ENCODE data around the gene ACADS.
"Not testable (repeated sequence)": the region's sequence is repeated elsewhere in the genome, so short reads cannot be mapped to it uniquely, and the experiment has no call there.

The ACADS gene

DNA sequence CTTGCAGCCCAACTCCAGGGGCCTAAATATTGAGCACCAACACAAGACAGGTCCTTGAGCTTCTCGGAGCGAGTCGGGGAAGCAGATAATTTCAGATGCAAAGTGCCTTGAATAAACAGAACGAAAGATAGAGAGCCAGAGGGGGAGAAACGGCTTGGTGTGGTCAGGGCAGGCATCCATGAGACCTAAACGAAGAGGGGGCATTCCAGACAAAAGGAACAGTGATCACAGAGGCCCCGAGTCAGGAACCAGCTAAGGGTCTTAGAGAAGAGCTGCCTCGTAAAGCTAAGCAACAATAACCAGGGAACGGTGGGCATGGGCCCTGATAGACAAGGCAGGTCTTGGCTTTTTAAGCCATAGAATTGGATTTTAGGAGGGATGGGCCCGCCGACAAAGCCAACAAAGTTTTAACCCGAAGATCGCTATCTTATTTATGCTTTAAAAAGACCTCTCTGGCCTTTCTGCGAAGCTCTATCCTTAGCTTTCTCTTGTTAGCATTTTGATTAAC is 421 bp upstream of the ACADS start:
- H3K4me1 Mint-ChIP-seq (ENCODE audit: low read depth): peaks cover 14% of the 10 kb centered on the region
- peak overlapping the region; percentile 49 for H3K27ac Mint-ChIP-seq
- no peak for DNase-seq (ENCODE audit: low spot score)
- H3K36me3 Mint-ChIP-seq (ENCODE audit: low read depth): peaks cover 29% of the 10 kb centered on the region
- H3K9me3 Mint-ChIP-seq: no peaks in the 10 kb centered on the region
- no peaks in the 10 kb centered on the region for H3K27me3 Mint-ChIP-seq (ENCODE audit: low read depth)
- H3K4me3 Mint-ChIP-seq: peak overlapping the region; percentile 91

DNA sequence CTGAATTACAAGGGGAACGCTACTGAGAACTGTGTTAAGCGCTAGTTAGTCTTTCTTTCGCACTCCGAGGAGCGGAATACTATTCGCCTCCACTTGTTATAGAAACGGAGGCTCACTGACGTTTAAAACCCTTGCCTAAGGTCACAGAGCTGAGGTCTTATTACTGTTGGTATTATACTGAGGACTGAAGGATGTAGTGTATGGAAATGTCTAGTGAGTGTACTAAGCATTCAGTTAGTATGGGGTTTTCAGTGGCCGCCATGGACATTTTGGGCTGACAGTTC is 826 bp downstream of the ACADS start:
- H3K27ac Mint-ChIP-seq: no peak overlapping the region
- H3K9me3 Mint-ChIP-seq: no peaks in the 10 kb centered on the region
- H3K4me1 Mint-ChIP-seq (ENCODE audit: low read depth): peaks cover 14% of the 10 kb centered on the region
- H3K36me3 Mint-ChIP-seq (ENCODE audit: low read depth): peaks cover 26% of the 10 kb centered on the region
- H3K27me3 Mint-ChIP-seq (ENCODE audit: low read depth): no peaks in the 10 kb centered on the region
- no peak for DNase-seq (ENCODE audit: low spot score)
- peak overlapping the region; percentile 91 for H3K4me3 Mint-ChIP-seq

DNA sequence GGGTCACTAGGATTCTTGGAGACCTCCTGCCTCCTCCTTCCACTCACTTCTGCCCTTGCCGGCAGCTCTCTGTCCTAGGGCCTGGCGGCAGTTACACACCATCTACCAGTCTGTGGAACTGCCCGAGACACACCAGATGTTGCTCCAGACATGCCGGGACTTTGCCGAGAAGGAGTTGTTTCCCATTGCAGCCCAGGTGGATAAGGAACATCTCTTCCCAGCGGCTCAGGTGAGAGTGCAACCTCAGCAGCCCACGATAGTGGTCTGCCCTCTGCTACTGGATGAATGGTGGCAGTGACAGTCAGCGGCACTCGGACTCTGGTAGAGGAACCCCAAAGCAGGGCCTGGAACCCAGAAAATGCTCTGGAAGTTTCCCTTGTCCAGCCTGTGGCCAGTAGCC is 1.3 kb downstream of the ACADS start:
- no peak for DNase-seq (ENCODE audit: low spot score)
- peaks cover 14% of the 10 kb centered on the region for H3K4me1 Mint-ChIP-seq (ENCODE audit: low read depth)
- H3K4me3 Mint-ChIP-seq: peak overlapping the region; percentile 91
- H3K36me3 Mint-ChIP-seq (ENCODE audit: low read depth): peaks cover 26% of the 10 kb centered on the region
- no peaks in the 10 kb centered on the region for H3K27me3 Mint-ChIP-seq (ENCODE audit: low read depth)
- H3K9me3 Mint-ChIP-seq: no peaks in the 10 kb centered on the region
- H3K27ac Mint-ChIP-seq: no peak overlapping the region

DNA sequence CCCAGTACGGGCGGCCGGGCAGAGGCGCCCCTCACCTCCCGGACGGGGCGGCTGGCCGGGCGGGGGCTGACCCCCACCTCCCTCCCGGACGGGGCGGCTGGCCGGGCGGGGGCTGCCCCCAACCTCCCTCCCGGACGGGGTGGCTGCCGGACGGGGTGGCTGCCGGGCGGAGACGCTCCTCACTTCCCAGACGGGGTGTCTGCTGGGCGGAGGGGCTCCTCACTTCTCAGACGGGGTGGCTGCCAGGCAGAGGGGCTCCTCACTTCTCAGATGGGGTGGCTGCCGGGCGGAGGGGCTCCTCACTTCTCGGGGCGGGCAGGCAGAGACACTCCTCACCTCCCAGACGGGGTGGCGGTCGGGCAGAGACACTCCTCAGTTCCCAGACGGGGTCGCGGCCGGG is 6.6 kb downstream of the ACADS start:
- not testable (repeated sequence) for H3K4me3 Mint-ChIP-seq; H3K9me3 Mint-ChIP-seq; H3K27me3 Mint-ChIP-seq (ENCODE audit: low read depth); DNase-seq (ENCODE audit: low spot score); H3K4me1 Mint-ChIP-seq (ENCODE audit: low read depth); H3K27ac Mint-ChIP-seq
- H3K36me3 Mint-ChIP-seq (ENCODE audit: low read depth): peaks cover 18% of the 10 kb centered on the region

DNA sequence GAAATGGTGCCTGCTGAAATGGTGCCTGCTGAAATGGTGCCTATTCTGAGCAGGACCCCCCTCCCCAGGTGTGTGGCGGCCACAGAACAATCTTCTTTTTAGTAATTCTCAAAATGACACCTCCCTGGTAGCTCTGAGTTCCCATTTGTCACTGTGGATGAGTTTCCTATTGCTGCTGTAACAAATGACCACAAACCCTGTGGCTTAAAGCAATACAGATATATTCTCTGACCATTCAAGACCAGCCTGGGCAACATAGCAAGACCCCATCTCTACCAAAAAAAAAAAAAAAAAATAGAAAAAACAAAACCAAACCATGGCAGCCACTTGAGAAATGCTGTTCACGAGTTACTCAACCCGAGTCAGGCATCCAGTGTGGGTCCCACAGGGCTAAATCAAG is 7.9 kb downstream of the ACADS start:
- Mint-ChIP-seq H3K27ac (no peak overlapping the region), H3K4me1 (ENCODE audit: low read depth) (peaks cover 2% of the 10 kb centered on the region)
- no peak for DNase-seq (ENCODE audit: low spot score)

DNA sequence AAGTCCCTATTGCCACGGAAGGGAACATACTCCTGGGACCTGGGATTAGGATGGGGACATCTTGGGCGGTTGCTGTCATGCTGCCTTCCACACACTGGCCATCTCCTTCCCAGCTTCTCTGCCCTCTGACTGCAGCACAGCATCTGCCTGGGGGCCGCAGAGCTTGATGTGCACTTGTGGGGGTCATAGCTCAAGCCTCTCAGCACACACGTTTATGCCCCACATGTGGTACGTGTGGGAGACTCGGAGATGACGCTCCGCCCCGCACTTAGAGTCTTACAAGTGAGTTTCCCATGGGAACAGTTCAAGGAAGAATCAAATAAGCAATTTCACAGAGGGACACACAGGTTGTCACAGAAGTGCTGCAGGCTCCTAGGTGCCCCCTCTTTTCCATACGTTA is 8.6 kb downstream of the ACADS start:
- Mint-ChIP-seq H3K27ac (no peak overlapping the region), H3K27me3 (ENCODE audit: low read depth) (no peaks in the 10 kb centered on the region), H3K9me3 (no peaks in the 10 kb centered on the region), H3K4me1 (ENCODE audit: low read depth) (peaks cover 2% of the 10 kb centered on the region), H3K4me3 (no peak overlapping the region), H3K36me3 (ENCODE audit: low read depth) (peaks cover 16% of the 10 kb centered on the region)
- no peak for DNase-seq (ENCODE audit: low spot score)

More for the DNA sequence above, 7.9 kb downstream of the ACADS start:
- Mint-ChIP-seq H3K36me3 (ENCODE audit: low read depth) (peaks cover 16% of the 10 kb centered on the region), H3K9me3 (no peaks in the 10 kb centered on the region), H3K4me3 (no peak overlapping the region), H3K27me3 (ENCODE audit: low read depth) (no peaks in the 10 kb centered on the region)

DNA sequence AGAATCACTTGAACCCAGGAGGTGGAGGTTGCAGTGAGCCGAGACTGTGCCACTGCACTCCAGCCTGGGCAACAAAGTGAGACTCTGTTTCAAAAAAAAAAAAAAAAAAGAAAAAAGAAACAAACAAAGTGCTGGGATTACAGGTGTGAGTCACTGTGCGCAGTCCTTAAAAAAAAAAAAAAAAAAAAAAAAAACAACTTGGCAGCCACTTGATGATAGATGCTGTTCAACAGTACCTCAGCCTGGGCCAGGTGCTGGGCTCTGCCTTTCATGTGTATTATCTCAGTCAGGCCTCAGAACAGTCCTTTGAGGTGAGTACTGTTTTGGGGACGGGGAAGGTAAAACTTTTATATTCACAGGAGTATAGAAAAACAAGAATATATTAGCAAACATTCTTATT is 9.6 kb downstream of the ACADS start:
- Mint-ChIP-seq H3K27ac (no peak overlapping the region), H3K27me3 (ENCODE audit: low read depth) (no peaks in the 10 kb centered on the region), H3K9me3 (no peaks in the 10 kb centered on the region), H3K4me1 (ENCODE audit: low read depth) (no peaks in the 10 kb centered on the region), H3K36me3 (ENCODE audit: low read depth) (peaks cover 9% of the 10 kb centered on the region), H3K4me3 (no peak overlapping the region)
- DNase-seq (ENCODE audit: low spot score): no peak

DNA sequence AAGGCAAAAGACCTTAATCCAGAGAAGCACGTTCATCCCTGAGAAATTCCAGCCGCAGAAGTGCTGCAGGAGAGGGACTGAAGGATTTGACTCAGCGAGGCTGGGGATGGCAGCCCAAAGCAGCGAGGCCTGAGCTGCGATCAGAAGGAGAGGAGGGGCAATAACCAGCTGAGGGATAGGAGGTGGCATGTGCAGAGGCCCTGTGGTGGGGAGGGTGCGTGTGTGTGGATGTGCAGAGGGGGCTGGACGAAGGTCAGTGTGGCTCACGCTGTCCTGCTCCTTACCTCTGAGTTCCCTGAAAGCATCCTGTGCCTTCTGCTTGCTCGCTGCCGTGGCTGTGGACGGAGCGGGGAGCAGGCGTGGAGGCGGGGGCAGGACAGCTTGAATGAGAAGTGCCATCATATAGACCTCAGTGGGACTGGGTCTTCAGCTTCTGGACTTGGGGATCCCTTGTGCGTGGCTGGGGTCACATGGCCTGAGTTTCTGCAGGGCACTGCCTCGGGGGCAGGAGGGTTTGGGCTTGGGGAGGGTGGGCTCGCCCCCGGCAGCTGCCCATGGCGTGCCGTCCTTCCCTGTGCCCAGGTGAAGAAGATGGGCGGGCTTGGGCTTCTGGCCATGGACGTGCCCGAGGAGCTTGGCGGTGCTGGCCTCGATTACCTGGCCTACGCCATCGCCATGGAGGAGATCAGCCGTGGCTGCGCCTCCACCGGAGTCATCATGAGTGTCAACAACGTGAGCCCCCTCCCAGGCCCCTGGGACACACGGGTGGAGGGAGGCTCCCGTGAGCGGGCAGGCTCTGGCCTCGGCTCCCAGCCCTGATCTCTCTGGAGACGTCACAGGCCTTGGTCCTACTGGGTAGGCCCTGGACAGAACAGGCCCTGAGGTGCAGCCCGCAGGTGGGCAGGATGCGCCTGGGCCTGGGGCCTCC is 11.0 kb downstream of the ACADS start:
- H3K36me3 Mint-ChIP-seq (ENCODE audit: low read depth): peaks cover 4% of the 10 kb centered on the region
- H3K9me3 Mint-ChIP-seq: no peaks in the 10 kb centered on the region
- H3K4me3 Mint-ChIP-seq: no peak overlapping the region
- H3K27me3 Mint-ChIP-seq (ENCODE audit: low read depth): no peaks in the 10 kb centered on the region
- no peak overlapping the region for H3K27ac Mint-ChIP-seq
- DNase-seq (ENCODE audit: low spot score): no peak
- H3K4me1 Mint-ChIP-seq (ENCODE audit: low read depth): no peaks in the 10 kb centered on the region

DNA sequence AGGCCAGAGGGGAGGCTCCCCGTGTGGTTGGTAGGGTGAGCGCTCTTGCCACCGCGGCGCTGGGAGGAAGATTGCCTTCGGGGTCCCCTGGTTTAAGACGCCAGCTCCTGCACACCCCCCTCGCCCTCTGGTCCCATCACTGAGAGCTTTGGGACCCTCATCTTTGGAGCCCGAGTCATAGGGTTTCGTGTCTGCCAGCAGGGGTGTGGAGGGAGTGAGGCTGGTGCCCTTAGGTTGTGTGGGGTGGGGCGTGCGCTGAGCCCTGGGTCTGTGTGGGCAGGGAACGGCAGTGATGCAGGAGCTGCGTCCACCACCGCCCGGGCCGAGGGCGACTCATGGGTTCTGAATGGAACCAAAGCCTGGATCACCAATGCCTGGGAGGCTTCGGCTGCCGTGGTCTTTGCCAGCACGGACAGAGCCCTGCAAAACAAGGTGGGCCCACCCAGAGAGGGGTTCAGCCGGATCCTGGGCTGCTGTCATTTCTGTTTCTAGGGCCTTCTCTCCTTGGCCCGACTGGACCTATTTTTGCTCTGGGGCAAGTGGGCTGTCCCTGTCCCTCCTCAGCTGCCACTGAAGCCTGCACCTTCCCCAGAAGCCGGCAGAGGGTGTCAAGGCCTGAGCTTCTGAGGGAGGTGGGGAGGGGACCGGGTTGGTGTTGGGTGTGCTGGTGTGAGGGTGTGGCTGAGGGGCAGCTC is 12.1 kb downstream of the ACADS start:
- Mint-ChIP-seq H3K4me3 (no peak overlapping the region), H3K36me3 (ENCODE audit: low read depth) (peaks cover 4% of the 10 kb centered on the region), H3K4me1 (ENCODE audit: low read depth) (no peaks in the 10 kb centered on the region), H3K27me3 (ENCODE audit: low read depth) (no peaks in the 10 kb centered on the region), H3K9me3 (no peaks in the 10 kb centered on the region), H3K27ac (no peak overlapping the region)
- no peak for DNase-seq (ENCODE audit: low spot score)

DNA sequence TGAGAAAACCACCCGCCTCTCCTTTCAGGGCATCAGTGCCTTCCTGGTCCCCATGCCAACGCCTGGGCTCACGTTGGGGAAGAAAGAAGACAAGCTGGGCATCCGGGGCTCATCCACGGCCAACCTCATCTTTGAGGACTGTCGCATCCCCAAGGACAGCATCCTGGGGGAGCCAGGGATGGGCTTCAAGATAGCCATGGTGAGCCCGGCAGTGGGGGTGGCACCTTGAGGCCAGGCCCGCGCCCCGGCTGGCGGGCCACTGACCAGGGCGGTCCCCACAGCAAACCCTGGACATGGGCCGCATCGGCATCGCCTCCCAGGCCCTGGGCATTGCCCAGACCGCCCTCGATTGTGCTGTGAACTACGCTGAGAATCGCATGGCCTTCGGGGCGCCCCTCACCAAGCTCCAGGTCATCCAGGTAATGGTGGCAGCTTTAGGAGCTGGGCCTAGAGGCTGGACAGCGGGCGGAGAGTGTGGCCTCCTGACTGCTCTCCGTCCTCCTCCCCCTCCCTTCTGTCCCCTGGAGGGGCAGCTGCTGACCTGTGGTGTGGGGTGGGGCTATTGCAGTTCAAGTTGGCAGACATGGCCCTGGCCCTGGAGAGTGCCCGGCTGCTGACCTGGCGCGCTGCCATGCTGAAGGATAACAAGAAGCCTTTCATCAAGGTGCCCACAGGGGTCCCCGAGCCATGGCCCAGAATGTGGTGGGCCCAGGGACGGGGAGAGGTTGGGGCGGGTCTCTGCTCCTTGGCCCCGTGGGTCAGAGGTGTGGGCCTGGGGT is 12.8 kb downstream of the ACADS start:
- no peak for DNase-seq (ENCODE audit: low spot score)
- Mint-ChIP-seq H3K27me3 (ENCODE audit: low read depth) (no peaks in the 10 kb centered on the region), H3K27ac (no peak overlapping the region), H3K4me1 (ENCODE audit: low read depth) (no peaks in the 10 kb centered on the region), H3K36me3 (ENCODE audit: low read depth) (peaks cover 4% of the 10 kb centered on the region), H3K9me3 (no peaks in the 10 kb centered on the region), H3K4me3 (no peak overlapping the region)

DNA sequence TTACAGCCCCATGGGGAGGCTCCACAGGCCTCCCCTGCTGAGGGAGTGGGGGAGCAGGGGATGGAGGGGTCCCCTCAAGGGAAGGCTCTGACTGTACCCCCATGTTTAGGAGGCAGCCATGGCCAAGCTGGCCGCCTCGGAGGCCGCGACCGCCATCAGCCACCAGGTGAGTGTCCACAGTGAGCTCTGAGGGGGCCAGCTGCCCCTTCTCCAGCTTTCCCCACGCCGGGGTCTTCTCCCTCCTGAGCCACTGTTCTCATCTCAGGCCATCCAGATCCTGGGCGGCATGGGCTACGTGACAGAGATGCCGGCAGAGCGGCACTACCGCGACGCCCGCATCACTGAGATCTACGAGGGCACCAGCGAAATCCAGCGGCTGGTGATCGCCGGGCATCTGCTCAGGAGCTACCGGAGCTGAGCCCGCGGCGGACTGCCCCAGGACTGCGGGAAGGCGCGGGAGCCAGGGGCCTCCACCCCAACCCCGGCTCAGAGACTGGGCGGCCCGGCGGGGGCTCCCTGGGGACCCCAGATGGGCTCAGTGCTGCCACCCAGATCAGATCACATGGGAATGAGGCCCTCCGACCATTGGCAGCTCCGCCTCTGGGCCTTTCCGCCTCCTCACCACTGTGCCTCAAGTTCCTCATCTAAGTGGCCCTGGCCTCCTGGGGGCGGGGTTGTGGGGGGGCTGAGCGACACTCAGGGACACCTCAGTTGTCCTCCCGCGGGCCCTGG is 13.6 kb downstream of the ACADS start:
- no peak overlapping the region for H3K4me3 Mint-ChIP-seq
- no peak for DNase-seq (ENCODE audit: low spot score)
- no peaks in the 10 kb centered on the region for H3K4me1 Mint-ChIP-seq (ENCODE audit: low read depth)
- H3K27me3 Mint-ChIP-seq (ENCODE audit: low read depth): no peaks in the 10 kb centered on the region
- H3K36me3 Mint-ChIP-seq (ENCODE audit: low read depth): peaks cover 1% of the 10 kb centered on the region
- no peak overlapping the region for H3K27ac Mint-ChIP-seq
- no peaks in the 10 kb centered on the region for H3K9me3 Mint-ChIP-seq

DNA sequence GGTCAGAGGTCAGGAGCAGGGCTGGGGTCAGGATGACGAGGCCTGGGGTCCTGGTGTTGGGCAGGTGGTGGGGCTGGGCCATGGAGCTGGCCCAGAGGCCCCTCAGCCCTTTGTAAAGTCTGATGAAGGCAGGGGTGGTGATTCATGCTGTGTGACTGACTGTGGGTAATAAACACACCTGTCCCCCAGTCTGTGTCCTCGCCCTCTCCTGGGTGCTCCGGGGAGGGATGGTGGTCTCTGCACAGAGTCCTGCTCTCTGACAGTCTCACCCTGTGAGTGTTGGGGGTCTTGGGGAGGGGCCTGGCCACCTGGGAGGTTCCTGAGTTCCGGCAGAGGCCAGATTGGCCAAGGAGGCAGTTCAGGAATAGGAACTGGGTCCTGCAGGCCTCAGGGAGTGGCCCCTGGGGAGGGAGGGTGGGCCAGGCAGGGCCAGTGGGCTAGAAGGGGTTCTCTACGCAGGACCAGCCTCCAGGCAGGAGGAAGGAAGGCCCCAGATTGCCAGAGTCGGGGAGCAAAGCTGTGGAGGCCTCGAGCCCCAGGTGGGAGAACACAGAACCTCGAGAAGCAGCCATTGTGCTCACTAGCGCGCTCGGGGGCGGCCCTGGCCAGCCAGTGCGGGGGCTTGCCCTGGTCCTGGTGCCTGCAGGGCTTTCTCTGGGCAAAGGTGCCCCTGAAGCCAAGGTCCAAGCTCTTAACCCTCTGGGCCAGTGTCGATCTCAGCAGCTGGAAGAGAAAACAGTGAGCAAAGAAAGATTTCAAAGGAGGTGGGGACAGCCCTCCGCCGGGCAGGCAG is 14.4 kb downstream of the ACADS start:
- Mint-ChIP-seq H3K27me3 (ENCODE audit: low read depth) (no peaks in the 10 kb centered on the region), H3K27ac (no peak overlapping the region), H3K4me3 (no peak overlapping the region), H3K4me1 (ENCODE audit: low read depth) (no peaks in the 10 kb centered on the region), H3K9me3 (no peaks in the 10 kb centered on the region), H3K36me3 (ENCODE audit: low read depth) (peaks cover 1% of the 10 kb centered on the region)
- no peak for DNase-seq (ENCODE audit: low spot score)

DNA sequence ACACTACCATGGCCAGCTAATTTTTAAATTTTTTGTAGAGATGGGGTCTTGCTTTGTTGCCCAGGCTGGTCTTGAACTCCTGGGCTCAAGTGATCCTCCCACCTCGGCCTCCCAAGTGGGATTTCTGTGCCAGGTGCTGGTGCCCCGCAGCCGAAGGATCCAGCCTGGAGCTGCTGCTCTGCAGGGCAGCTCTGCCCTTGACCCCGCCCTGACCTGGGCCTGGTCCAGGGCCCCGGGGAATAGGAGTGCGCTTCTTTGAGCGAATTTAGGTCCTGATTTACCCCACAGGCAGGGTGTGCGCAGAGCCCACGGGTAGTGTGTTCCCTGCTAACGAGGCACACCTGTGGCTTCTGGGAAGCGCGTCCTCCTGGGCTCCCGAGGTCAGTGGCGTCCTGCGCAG is 15.2 kb downstream of the ACADS start:
- Mint-ChIP-seq H3K4me3 (no peak overlapping the region), H3K36me3 (ENCODE audit: low read depth) (no peaks in the 10 kb centered on the region), H3K27ac (no peak overlapping the region), H3K4me1 (ENCODE audit: low read depth) (no peaks in the 10 kb centered on the region), H3K27me3 (ENCODE audit: low read depth) (no peaks in the 10 kb centered on the region), H3K9me3 (no peaks in the 10 kb centered on the region)
- no peak for DNase-seq (ENCODE audit: low spot score)

Data from T-helper 2 cell treated with Interferon-gamma antibody and Interleukin-4, amounts not matched to agents 5 μg/mL and 100 μg/mL, for 36 hours (primary cell).